Panc1 (cell line): ENCODE results near the gene PDZD8.

ENCODE experiments used
- POLR2AphosphoS5 ChIP-seq: IDR thresholded peaks from 2 replicates; pipeline ENCODE4 v1.6.1; 2012; ENCODE audit warnings: mild to moderate bottlenecking, low read depth, low read length, moderate library complexity
- TF ChIP-seq, protein P1 (sequence below): fragments of 450-650 bp; IDR thresholded peaks from 2 replicates; pipeline ENCODE4 v1.5.1; 2017; ENCODE audit warnings: mild to moderate bottlenecking

DNA sequence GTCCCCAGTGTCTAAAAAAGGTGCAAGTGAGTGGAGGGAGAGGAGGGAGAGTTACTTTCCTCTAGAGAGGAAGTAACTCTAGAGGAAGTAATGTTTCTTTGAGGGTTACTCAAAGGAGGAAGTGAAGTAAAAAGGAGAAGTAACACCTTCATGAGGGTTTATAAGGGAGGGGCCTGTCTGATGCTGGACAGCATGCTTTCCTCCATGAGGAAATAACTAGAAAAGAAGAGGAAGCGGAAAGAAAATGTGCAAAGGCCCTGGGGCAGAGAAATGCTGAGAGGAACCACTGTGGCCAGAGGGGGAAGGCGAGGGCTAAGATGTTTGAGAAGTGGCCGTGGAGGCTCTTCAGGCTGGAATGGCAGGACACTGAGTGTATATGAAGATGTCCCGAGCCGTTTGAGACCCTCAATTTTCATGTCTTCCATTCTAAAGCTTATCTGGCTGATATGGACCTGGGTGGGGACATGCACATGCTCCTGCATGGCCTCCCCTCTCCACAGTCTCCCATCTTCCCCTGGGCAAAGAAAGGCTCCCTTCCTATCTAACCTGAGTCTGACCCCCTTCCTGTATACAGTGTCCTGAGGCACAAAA lies 137.7 kb downstream of the PDZD8 start:
- TF ChIP-seq, protein P1, sequence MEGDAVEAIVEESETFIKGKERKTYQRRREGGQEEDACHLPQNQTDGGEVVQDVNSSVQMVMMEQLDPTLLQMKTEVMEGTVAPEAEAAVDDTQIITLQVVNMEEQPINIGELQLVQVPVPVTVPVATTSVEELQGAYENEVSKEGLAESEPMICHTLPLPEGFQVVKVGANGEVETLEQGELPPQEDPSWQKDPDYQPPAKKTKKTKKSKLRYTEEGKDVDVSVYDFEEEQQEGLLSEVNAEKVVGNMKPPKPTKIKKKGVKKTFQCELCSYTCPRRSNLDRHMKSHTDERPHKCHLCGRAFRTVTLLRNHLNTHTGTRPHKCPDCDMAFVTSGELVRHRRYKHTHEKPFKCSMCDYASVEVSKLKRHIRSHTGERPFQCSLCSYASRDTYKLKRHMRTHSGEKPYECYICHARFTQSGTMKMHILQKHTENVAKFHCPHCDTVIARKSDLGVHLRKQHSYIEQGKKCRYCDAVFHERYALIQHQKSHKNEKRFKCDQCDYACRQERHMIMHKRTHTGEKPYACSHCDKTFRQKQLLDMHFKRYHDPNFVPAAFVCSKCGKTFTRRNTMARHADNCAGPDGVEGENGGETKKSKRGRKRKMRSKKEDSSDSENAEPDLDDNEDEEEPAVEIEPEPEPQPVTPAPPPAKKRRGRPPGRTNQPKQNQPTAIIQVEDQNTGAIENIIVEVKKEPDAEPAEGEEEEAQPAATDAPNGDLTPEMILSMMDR = no peak
- no peak for TF ChIP-seq POLR2AphosphoS5
